Left ventricle myocardium inferior (tissue), 1 donor: ENCODE measurements around the gene FSCN2. TPM values are rescaled to one million over a fixed set of nuclear protein-coding genes. Genes with fewer than 3 reads are reported as not detected.

Source experiments
- DNase-seq: peaks from one replicate; pipeline ENCODE4 v3.0.0-alpha.2; 2020
- H3K27ac ChIP-seq: fragments of 200-600 bp; replicated peaks from 2 replicates; pipeline ENCODE4 v1.8.0; 2021
- H3K27me3 ChIP-seq: fragments of 200-600 bp; 2 replicates; pipeline ENCODE4 v1.8.0; 2021; ENCODE audit warnings: low read depth
- H3K36me3 ChIP-seq: fragments of 200-600 bp; 2 replicates; pipeline ENCODE4 v1.8.0; 2021
- H3K4me1 ChIP-seq: fragments of 200-600 bp; 2 replicates; pipeline ENCODE4 v1.8.0; 2021
- H3K4me3 ChIP-seq: fragments of 200-600 bp; 2 replicates; pipeline ENCODE4 v1.8.0; 2021; ENCODE audit warnings: mild to moderate bottlenecking, moderate library complexity
- H3K9me3 ChIP-seq: fragments of 200-600 bp; replicated peaks from 2 replicates; pipeline ENCODE4 v1.8.0; 2021
- intact Hi-C: fragments of 100-400 bp; cut with micrococcal nuclease; formaldehyde crosslinking; loops from one replicate; pipeline ENCODE4 v1.11.0; 2022
- total RNA-seq: library from RNA; stranded (reverse); fragmentation: NEBNext Ultra II Directional; extraction: Animal tissue kit (Norgen Biotek cat#: 25700); gene quantifications from one replicate; pipeline ENCODE4 v1.2.1, GENCODE V29; 2021
- TF ChIP-seq, protein P1 (sequence below): fragments of 200-600 bp; IDR thresholded peaks from 2 replicates; pipeline ENCODE4 v1.8.0; 2021; ENCODE audit warnings: antibody characterized with exemption, mild to moderate bottlenecking, borderline replicate concordance
- donor health status: DM: no; HTN: yes; CAD: no; lungs with severe emphysema.

Gene FSCN2
- total RNA-seq, 1 donor from 2014 or later = 0.38 TPM

DNA sequence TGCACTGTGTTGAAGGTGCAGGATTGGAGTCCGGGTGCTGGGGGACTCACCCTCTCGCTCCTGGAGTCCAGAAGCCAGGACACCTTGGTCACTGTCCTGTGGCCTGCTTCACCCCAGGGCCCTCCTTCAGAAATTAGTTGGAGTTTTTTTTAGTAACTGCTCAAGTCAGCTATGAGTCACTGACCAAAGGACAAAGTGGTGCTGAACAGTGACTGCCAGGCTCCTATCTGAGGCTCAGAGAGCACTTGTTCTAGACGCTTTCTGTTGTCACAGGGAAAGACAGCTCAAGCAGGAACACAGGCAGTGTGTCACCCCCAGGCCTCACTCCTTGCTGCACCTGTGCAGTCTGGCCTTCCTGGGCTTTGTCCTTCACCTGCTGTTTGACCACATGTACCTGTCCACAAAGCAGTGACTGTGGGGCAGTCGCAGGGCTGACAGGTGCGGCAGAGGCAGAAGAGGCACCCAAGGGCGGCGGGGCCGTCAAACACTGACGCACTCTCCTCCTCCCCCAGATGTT is 28.1 kb downstream of the FSCN2 start:
- TF ChIP-seq, protein P1, sequence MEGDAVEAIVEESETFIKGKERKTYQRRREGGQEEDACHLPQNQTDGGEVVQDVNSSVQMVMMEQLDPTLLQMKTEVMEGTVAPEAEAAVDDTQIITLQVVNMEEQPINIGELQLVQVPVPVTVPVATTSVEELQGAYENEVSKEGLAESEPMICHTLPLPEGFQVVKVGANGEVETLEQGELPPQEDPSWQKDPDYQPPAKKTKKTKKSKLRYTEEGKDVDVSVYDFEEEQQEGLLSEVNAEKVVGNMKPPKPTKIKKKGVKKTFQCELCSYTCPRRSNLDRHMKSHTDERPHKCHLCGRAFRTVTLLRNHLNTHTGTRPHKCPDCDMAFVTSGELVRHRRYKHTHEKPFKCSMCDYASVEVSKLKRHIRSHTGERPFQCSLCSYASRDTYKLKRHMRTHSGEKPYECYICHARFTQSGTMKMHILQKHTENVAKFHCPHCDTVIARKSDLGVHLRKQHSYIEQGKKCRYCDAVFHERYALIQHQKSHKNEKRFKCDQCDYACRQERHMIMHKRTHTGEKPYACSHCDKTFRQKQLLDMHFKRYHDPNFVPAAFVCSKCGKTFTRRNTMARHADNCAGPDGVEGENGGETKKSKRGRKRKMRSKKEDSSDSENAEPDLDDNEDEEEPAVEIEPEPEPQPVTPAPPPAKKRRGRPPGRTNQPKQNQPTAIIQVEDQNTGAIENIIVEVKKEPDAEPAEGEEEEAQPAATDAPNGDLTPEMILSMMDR = no peak
- Histone ChIP-seq H3K4me3 (no peak overlapping the region), H3K27ac (peak overlapping the region; percentile 83), H3K27me3 (no peaks in the 10 kb centered on the region), H3K36me3 (peaks cover 39% of the 10 kb centered on the region), H3K4me1 (peaks cover 92% of the 10 kb centered on the region), H3K9me3 (no peaks in the 10 kb centered on the region)
- intact Hi-C loops = no loop called here
- no peak for DNase-seq

DNA sequence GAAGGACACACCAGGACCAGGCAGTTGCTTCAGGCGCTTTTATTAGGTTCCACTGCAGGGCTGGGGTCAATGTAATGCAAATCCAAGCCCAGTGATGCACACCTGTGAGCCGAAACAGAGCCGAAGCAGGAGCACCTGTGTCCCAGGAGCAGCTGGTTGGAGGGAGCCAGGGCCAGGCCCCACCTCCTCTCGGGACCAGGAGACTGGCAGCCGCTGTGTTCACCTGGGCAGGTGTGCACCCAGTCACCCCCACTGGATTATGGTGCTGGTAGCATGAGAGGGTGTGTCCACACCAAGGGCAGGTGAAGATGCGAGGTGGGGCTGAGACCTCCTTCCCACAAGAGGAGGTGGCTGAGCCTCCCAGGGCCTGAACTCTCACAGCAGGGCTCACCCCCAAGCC is 28.7 kb downstream of the FSCN2 start:
- H3K36me3 ChIP-seq = peaks cover 46% of the 10 kb centered on the region
- H3K4me1 ChIP-seq = peaks cover 92% of the 10 kb centered on the region
- H3K27ac ChIP-seq = peak overlapping the region; percentile 83
- no peak for DNase-seq
- intact Hi-C loops = no loop called here
- no peaks in the 10 kb centered on the region for H3K9me3 ChIP-seq
- no peaks in the 10 kb centered on the region for H3K27me3 ChIP-seq
- TF ChIP-seq, protein P1 = no peak
- H3K4me3 ChIP-seq = no peak overlapping the region

- Histone ChIP-seq H3K4me1 (peaks cover 87% of the 10 kb centered on the region), H3K4me3 (no peak overlapping the region), H3K27me3 (no peaks in the 10 kb centered on the region), H3K36me3 (peaks cover 52% of the 10 kb centered on the region), H3K27ac (peak overlapping the region; percentile 83), H3K9me3 (no peaks in the 10 kb centered on the region)
- DNase-seq = no peak
- intact Hi-C loops = no loop called here
- TF ChIP-seq, protein P1 = no peak
Observed at GRCh38 chr17:81557276-81558114, 29.3 kb downstream of the FSCN2 start.

- peaks cover 58% of the 10 kb centered on the region for H3K36me3 ChIP-seq
- H3K9me3 ChIP-seq = no peaks in the 10 kb centered on the region
- no peaks in the 10 kb centered on the region for H3K27me3 ChIP-seq
- peak overlapping the region; percentile 83 for H3K27ac ChIP-seq
- TF ChIP-seq, protein P1 = no peak
- no peak for DNase-seq
- peaks cover 81% of the 10 kb centered on the region for H3K4me1 ChIP-seq
- intact Hi-C loops = no loop called here
- no peak overlapping the region for H3K4me3 ChIP-seq
Observed at GRCh38 chr17:81558115-81558468, 29.9 kb downstream of the FSCN2 start.

- Histone ChIP-seq H3K4me3 (no peak overlapping the region), H3K36me3 (peaks cover 69% of the 10 kb centered on the region), H3K27me3 (no peaks in the 10 kb centered on the region), H3K9me3 (no peaks in the 10 kb centered on the region), H3K27ac (peak overlapping the region; percentile 83), H3K4me1 (peaks cover 70% of the 10 kb centered on the region)
- TF ChIP-seq, protein P1 = peak; percentile 60
- intact Hi-C loops = no loop called here
- DNase-seq = peak; percentile 52
Observed at GRCh38 chr17:81558941-81559806, 31.0 kb downstream of the FSCN2 start.
